ENCODE results near the gene IMMP1L.

DNA sequence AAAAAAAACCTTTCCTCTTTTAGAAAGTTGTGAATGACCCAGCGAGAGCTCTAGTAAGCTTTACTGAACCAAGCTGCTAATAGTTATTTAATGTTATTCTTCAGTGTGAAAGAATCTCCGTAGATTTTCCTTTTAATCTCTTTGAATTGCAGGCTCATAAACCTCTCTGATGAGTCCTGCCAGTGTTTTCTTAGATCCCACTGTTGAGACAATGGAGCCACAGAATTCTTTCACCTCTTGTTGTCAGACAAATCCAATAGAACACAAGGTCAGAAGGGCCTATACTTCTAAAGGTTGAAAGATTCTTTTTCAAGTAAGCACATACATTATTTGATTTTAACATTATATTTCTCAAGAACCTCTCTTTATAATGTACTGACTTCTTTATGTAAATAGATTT lies 87.6 kb downstream of the IMMP1L start:
- TF ChIP-seq POLR2A (IDR thresholded peaks at IDR 0.05) = no peak
- TF ChIP-seq, protein P1, sequence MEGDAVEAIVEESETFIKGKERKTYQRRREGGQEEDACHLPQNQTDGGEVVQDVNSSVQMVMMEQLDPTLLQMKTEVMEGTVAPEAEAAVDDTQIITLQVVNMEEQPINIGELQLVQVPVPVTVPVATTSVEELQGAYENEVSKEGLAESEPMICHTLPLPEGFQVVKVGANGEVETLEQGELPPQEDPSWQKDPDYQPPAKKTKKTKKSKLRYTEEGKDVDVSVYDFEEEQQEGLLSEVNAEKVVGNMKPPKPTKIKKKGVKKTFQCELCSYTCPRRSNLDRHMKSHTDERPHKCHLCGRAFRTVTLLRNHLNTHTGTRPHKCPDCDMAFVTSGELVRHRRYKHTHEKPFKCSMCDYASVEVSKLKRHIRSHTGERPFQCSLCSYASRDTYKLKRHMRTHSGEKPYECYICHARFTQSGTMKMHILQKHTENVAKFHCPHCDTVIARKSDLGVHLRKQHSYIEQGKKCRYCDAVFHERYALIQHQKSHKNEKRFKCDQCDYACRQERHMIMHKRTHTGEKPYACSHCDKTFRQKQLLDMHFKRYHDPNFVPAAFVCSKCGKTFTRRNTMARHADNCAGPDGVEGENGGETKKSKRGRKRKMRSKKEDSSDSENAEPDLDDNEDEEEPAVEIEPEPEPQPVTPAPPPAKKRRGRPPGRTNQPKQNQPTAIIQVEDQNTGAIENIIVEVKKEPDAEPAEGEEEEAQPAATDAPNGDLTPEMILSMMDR (IDR thresholded peaks at IDR 0.05 in 4 of 5, conservative IDR thresholded peaks at IDR 0.05 in 1 of 5) = no peak

Data from gastrocnemius medialis (tissue), 4 donors.